ENCODE measurements around the gene IGSF9. TPM values are rescaled to one million over a fixed set of nuclear protein-coding genes. Genes with fewer than 3 reads are reported as not detected.

Gene IGSF9
- total RNA-seq, 1 experiment from 2014 or later, result 21.2 TPM

- no peak for TF ChIP-seq CTCF (IDR thresholded peaks at IDR 0.05; ENCODE audit: insufficient read depth in 1 of 2, low read depth in 1 of 2, low read length in 1 of 2, severe bottlenecking in 1 of 2, unreplicated experiment in 1 of 2)
- POLR2A ChIA-PET, result no interaction called here
- H3K27me3 ChIP-seq (replicated peaks; ENCODE audit: control insufficient read depth, insufficient read depth, low read length), result no peaks in the 10 kb centered on the region
- no peaks in the 10 kb centered on the region for H3K9me3 ChIP-seq
- Mint-ChIP-seq H3K27me3 (ENCODE audit: insufficient read depth, unreplicated experiment) (no peaks in the 10 kb centered on the region), H3K27ac (ENCODE audit: unreplicated experiment) (peak overlapping the region; percentile 11), H3K4me3 (ENCODE audit: unreplicated experiment) (peak overlapping the region; percentile 16), H3K9me3 (ENCODE audit: unreplicated experiment) (no peaks in the 10 kb centered on the region), H3K4me1 (ENCODE audit: low read depth, unreplicated experiment) (peaks cover 54% of the 10 kb centered on the region), H3K36me3 (ENCODE audit: insufficient read depth, unreplicated experiment) (peaks cover 86% of the 10 kb centered on the region)
- intact Hi-C loops (cut with micrococcal nuclease; ENCODE audit: unreplicated experiment), result no loop called here
- H3K4me1 ChIP-seq, result peaks cover 70% of the 10 kb centered on the region
- peaks cover 4% of the 10 kb centered on the region for H3K36me3 ChIP-seq (ENCODE audit: control insufficient read depth, insufficient read depth, low read length)
- CTCF ChIA-PET, result no interaction called here
- DNase-seq, result no peak
- BruUV-seq (replicated peaks), result no TSS peak
- no peak overlapping the region for H3K4me3 ChIP-seq (ENCODE audit: low read depth, low read length)
Observed at GRCh38 chr1:159920651-159921050, 24.8 kb downstream of the IGSF9 start.

GRCh38 chr1:159920202-159920601 lies 25.2 kb downstream of the IGSF9 start:
- ChIA-PET CTCF (no interaction called here), POLR2A (no interaction called here)
- DNase-seq, result no peak
- Histone ChIP-seq H3K4me3 (ENCODE audit: low read depth, low read length) (no peak overlapping the region), H3K36me3 (ENCODE audit: control insufficient read depth, insufficient read depth, low read length) (peaks cover 4% of the 10 kb centered on the region), H3K9me3 (no peaks in the 10 kb centered on the region), H3K4me1 (peaks cover 74% of the 10 kb centered on the region), H3K27me3 (replicated peaks; ENCODE audit: control insufficient read depth, insufficient read depth, low read length) (no peaks in the 10 kb centered on the region)
- no peak overlapping the region for H3K4me3 Mint-ChIP-seq (ENCODE audit: unreplicated experiment)
- H3K36me3 Mint-ChIP-seq (ENCODE audit: insufficient read depth, unreplicated experiment), result peaks cover 86% of the 10 kb centered on the region
- peaks cover 59% of the 10 kb centered on the region for H3K4me1 Mint-ChIP-seq (ENCODE audit: low read depth, unreplicated experiment)
- intact Hi-C loops (cut with micrococcal nuclease; ENCODE audit: unreplicated experiment), result no loop called here
- H3K27ac Mint-ChIP-seq (ENCODE audit: unreplicated experiment), result no peak overlapping the region
- no peak for TF ChIP-seq CTCF (IDR thresholded peaks at IDR 0.05; ENCODE audit: insufficient read depth in 1 of 2, low read depth in 1 of 2, low read length in 1 of 2, severe bottlenecking in 1 of 2, unreplicated experiment in 1 of 2)
- H3K27me3 Mint-ChIP-seq (ENCODE audit: insufficient read depth, unreplicated experiment), result no peaks in the 10 kb centered on the region
- no peaks in the 10 kb centered on the region for H3K9me3 Mint-ChIP-seq (ENCODE audit: unreplicated experiment)
- no TSS peak for BruUV-seq (replicated peaks)

GRCh38 chr1:159919236-159919865 lies 26.1 kb downstream of the IGSF9 start:
- Mint-ChIP-seq H3K36me3 (ENCODE audit: insufficient read depth, unreplicated experiment) (peaks cover 81% of the 10 kb centered on the region), H3K27me3 (ENCODE audit: insufficient read depth, unreplicated experiment) (no peaks in the 10 kb centered on the region), H3K9me3 (ENCODE audit: unreplicated experiment) (no peaks in the 10 kb centered on the region), H3K27ac (ENCODE audit: unreplicated experiment) (no peak overlapping the region), H3K4me1 (ENCODE audit: low read depth, unreplicated experiment) (peaks cover 67% of the 10 kb centered on the region), H3K4me3 (ENCODE audit: unreplicated experiment) (no peak overlapping the region)
- Histone ChIP-seq H3K4me1 (peaks cover 81% of the 10 kb centered on the region), H3K4me3 (ENCODE audit: low read depth, low read length) (no peak overlapping the region), H3K27me3 (replicated peaks; ENCODE audit: control insufficient read depth, insufficient read depth, low read length) (no peaks in the 10 kb centered on the region), H3K36me3 (ENCODE audit: control insufficient read depth, insufficient read depth, low read length) (peaks cover 4% of the 10 kb centered on the region), H3K9me3 (no peaks in the 10 kb centered on the region)
- ChIA-PET POLR2A (no interaction called here), CTCF (no interaction called here)
- intact Hi-C loops (cut with micrococcal nuclease; ENCODE audit: unreplicated experiment), result no loop called here
- TF ChIP-seq CTCF (IDR thresholded peaks at IDR 0.05; ENCODE audit: insufficient read depth in 1 of 2, low read depth in 1 of 2, low read length in 1 of 2, severe bottlenecking in 1 of 2, unreplicated experiment in 1 of 2), result no peak
- BruUV-seq (replicated peaks), result no TSS peak
- no peak for DNase-seq

All from Caco-2 (cell line).